Liver (tissue), 3 donors: ENCODE data around the gene ZNF610.

Experiments
- GABPA ChIP-seq, 2 donors: IDR thresholded peaks in 1 of 2; conservative IDR thresholded peaks in 1 of 2; 2 replicates each; pipeline ENCODE4 v1.6.1; 2016; ENCODE audit warnings: antibody characterized with exemption in 2 of 2, mild to moderate bottlenecking in 1 of 2, moderate library complexity in 1 of 2
- HNF4A ChIP-seq, 2 donors: conservative IDR thresholded peaks; 2 replicates each; pipeline ENCODE4 v1.6.1; 2016; ENCODE audit warnings: antibody characterized with exemption in 2 of 2, mild to moderate bottlenecking in 2 of 2
- JUND ChIP-seq, 2 donors: IDR thresholded peaks; 2 replicates each; pipeline ENCODE4 v1.6.1; 2016; ENCODE audit warnings: antibody characterized with exemption in 2 of 2
- RAD21 ChIP-seq, 2 donors: IDR thresholded peaks; 2 replicates each; pipeline ENCODE4 v1.6.1; 2016; ENCODE audit warnings: antibody characterized with exemption in 2 of 2, mild to moderate bottlenecking in 2 of 2
- RXRA ChIP-seq, 2 donors: IDR thresholded peaks; 2 replicates each; pipeline ENCODE4 v1.6.1; 2017 to 2018; ENCODE audit warnings: antibody characterized with exemption in 2 of 2, mild to moderate bottlenecking in 1 of 2
- SP1 ChIP-seq: IDR thresholded peaks from 2 replicates; pipeline ENCODE4 v1.6.1; 2018; ENCODE audit warnings: antibody characterized with exemption, mild to moderate bottlenecking
- TAF1 ChIP-seq: conservative IDR thresholded peaks from 2 replicates; pipeline ENCODE4 v1.6.1; 2016; ENCODE audit warnings: antibody characterized with exemption, mild to moderate bottlenecking
- YY1 ChIP-seq: IDR thresholded peaks from 2 replicates; pipeline ENCODE4 v1.6.1; 2016; ENCODE audit warnings: antibody characterized with exemption, mild to moderate bottlenecking
- TF ChIP-seq, protein P1 (sequence below): fragments of 150-350 bp; IDR thresholded peaks from 2 replicates; pipeline ENCODE4 v1.5.1; 2017; ENCODE audit warnings: improper control_type of control experiment, low read depth, low read length; ENCODE audit not compliant: missing input control
- TF ChIP-seq, protein P2 (sequence below): IDR thresholded peaks from 2 replicates; pipeline ENCODE4 v1.6.1; 2016; ENCODE audit warnings: antibody characterized with exemption, mild to moderate bottlenecking
- TF ChIP-seq, protein P3 (sequence below): IDR thresholded peaks from 2 replicates; pipeline ENCODE4 v1.6.1; 2016; ENCODE audit warnings: antibody characterized with exemption
- TF ChIP-seq, protein P4 (sequence below): IDR thresholded peaks from 2 replicates; pipeline ENCODE4 v1.6.1; 2016; ENCODE audit warnings: antibody characterized with exemption
- donor health status: healthy.
- donor health status: healthy.

DNA sequence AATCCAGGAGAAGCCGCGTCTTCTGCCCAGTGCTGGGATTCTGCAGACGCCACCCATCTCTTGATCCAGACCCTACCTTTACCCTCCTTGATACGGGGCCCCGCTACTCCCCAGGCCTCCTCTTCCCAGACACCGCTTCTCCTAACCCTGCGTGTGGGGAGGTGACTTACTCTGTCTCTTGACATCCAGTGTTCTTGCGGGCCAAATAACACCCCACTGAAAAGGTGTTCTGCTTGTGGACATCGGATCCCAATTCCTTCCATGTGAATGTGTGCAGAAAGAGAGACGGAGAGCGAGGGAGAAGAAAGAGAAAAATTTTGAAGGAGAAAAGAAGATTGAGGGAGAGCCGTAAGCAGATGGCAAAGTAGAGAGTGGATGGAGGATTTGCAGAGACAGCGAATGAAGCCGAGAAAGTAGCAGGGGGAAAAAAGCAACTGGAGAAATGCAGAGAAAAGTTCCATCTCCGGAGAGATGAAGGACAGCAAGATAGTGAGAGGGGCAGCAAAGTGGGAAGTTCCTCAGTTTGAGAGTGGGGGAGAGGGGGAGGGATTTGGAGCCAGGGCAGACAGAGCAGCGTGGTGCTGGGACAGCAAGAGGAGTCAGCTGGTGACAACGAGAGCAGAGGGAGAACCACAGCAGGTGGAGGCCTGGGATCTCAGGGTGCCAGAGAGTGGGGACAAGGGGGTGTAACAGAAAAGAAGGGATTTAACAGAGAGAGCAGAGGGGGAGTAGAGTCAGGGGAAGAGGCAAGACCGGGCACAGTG lies 38.3 kb upstream of the ZNF610 start:
- TF ChIP-seq, protein P1, sequence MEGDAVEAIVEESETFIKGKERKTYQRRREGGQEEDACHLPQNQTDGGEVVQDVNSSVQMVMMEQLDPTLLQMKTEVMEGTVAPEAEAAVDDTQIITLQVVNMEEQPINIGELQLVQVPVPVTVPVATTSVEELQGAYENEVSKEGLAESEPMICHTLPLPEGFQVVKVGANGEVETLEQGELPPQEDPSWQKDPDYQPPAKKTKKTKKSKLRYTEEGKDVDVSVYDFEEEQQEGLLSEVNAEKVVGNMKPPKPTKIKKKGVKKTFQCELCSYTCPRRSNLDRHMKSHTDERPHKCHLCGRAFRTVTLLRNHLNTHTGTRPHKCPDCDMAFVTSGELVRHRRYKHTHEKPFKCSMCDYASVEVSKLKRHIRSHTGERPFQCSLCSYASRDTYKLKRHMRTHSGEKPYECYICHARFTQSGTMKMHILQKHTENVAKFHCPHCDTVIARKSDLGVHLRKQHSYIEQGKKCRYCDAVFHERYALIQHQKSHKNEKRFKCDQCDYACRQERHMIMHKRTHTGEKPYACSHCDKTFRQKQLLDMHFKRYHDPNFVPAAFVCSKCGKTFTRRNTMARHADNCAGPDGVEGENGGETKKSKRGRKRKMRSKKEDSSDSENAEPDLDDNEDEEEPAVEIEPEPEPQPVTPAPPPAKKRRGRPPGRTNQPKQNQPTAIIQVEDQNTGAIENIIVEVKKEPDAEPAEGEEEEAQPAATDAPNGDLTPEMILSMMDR, result no peak
- TF ChIP-seq, protein P2, sequence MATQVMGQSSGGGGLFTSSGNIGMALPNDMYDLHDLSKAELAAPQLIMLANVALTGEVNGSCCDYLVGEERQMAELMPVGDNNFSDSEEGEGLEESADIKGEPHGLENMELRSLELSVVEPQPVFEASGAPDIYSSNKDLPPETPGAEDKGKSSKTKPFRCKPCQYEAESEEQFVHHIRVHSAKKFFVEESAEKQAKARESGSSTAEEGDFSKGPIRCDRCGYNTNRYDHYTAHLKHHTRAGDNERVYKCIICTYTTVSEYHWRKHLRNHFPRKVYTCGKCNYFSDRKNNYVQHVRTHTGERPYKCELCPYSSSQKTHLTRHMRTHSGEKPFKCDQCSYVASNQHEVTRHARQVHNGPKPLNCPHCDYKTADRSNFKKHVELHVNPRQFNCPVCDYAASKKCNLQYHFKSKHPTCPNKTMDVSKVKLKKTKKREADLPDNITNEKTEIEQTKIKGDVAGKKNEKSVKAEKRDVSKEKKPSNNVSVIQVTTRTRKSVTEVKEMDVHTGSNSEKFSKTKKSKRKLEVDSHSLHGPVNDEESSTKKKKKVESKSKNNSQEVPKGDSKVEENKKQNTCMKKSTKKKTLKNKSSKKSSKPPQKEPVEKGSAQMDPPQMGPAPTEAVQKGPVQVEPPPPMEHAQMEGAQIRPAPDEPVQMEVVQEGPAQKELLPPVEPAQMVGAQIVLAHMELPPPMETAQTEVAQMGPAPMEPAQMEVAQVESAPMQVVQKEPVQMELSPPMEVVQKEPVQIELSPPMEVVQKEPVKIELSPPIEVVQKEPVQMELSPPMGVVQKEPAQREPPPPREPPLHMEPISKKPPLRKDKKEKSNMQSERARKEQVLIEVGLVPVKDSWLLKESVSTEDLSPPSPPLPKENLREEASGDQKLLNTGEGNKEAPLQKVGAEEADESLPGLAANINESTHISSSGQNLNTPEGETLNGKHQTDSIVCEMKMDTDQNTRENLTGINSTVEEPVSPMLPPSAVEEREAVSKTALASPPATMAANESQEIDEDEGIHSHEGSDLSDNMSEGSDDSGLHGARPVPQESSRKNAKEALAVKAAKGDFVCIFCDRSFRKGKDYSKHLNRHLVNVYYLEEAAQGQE, result no peak
- TF ChIP-seq, protein P3, sequence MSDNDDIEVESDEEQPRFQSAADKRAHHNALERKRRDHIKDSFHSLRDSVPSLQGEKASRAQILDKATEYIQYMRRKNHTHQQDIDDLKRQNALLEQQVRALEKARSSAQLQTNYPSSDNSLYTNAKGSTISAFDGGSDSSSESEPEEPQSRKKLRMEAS, result no peak
- TF ChIP-seq RXRA (IDR thresholded peaks at IDR 0.05), result no peak
- TF ChIP-seq GABPA (IDR thresholded peaks at IDR 0.05 in 1 of 2, conservative IDR thresholded peaks at IDR 0.05 in 1 of 2), result no peak
- TF ChIP-seq YY1, result no peak
- no peak for TF ChIP-seq RAD21 (IDR thresholded peaks at IDR 0.05)
- no peak for TF ChIP-seq JUND (IDR thresholded peaks at IDR 0.05)
- TF ChIP-seq HNF4A (conservative IDR thresholded peaks at IDR 0.05), result no peak
- TF ChIP-seq SP1, result no peak
- TF ChIP-seq, protein P4, sequence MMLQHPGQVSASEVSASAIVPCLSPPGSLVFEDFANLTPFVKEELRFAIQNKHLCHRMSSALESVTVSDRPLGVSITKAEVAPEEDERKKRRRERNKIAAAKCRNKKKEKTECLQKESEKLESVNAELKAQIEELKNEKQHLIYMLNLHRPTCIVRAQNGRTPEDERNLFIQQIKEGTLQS, result no peak
- TF ChIP-seq TAF1, result no peak
